AG10803 (cell line): ENCODE results near the gene LYRM7.
"Not testable (repeated sequence)": the region's sequence is repeated elsewhere in the genome, so short reads cannot be mapped to it uniquely, and the experiment has no call there.

Source experiments
- DNase-seq: peaks from one replicate; pipeline ENCODE4 v3.0.0; 2010; ENCODE audit warnings: low read depth
- H3K4me3 ChIP-seq: 2 replicates; pipeline ENCODE4 v1.5.1; 2011; ENCODE audit warnings: mild to moderate bottlenecking, low read length, control low read depth
- CTCF ChIP-seq: conservative IDR thresholded peaks from 2 replicates; pipeline ENCODE4 v1.5.1; 2011; ENCODE audit warnings: mild to moderate bottlenecking, low read length, control low read depth, inconsistent platforms

The LYRM7 gene

GRCh38 chr5:131182839-131183238 is 12.1 kb downstream of the LYRM7 start:
- DNase-seq = no peak
- TF ChIP-seq CTCF = no peak
- H3K4me3 ChIP-seq = no peak overlapping the region

- TF ChIP-seq CTCF = no peak
- H3K4me3 ChIP-seq = no peak overlapping the region
- no peak for DNase-seq
Measured at GRCh38 chr5:131185523-131186104, 14.9 kb downstream of the LYRM7 start.

- no peak for TF ChIP-seq CTCF
- no peak overlapping the region for H3K4me3 ChIP-seq
- DNase-seq = peak; percentile 13
Measured at GRCh38 chr5:131186561-131187256, 16.0 kb downstream of the LYRM7 start.

- no peak for DNase-seq
- no peak for TF ChIP-seq CTCF
- H3K4me3 ChIP-seq = no peak overlapping the region
Measured at GRCh38 chr5:131193106-131193505, 22.4 kb downstream of the LYRM7 start.

- DNase-seq, H3K4me3 ChIP-seq: not testable (repeated sequence)
Measured at GRCh38 chr5:131193897-131194296, 23.2 kb downstream of the LYRM7 start.

- no peak overlapping the region for H3K4me3 ChIP-seq
- TF ChIP-seq CTCF = no peak
- DNase-seq = no peak
Measured at GRCh38 chr5:131194725-131195124, 24.0 kb downstream of the LYRM7 start.

GRCh38 chr5:131195696-131196095 is 25.0 kb downstream of the LYRM7 start:
- H3K4me3 ChIP-seq = no peak overlapping the region
- TF ChIP-seq CTCF = no peak
- DNase-seq = no peak

- H3K4me3 ChIP-seq = no peak overlapping the region
- peak; percentile 72 for DNase-seq
- no peak for TF ChIP-seq CTCF
Measured at GRCh38 chr5:131196331-131196730, 25.6 kb downstream of the LYRM7 start.
